DOHH2 (cell line): ENCODE measurements around the gene KIFC1.

Experiments used
- H3F3A ChIP-seq: fragments of 200-600 bp; sonication (generic), shearing (Covaris generic); 2 replicates; pipeline ENCODE4 v1.6.0; 2016; ENCODE audit warnings: antibody characterized with exemption, mild to moderate bottlenecking; ENCODE audit not compliant: control insufficient read depth, insufficient read depth
- H3K27ac ChIP-seq: fragments of 200-600 bp; sonication (generic); 2 replicates; pipeline ENCODE4 v1.5.1; 2014; ENCODE audit warnings: low read depth, mild to moderate bottlenecking, low read length, moderate library complexity
- H3K27me3 ChIP-seq: fragments of 200-600 bp; sonication (generic); 2 replicates; pipeline ENCODE4 v1.6.1; 2014; ENCODE audit warnings: mild to moderate bottlenecking, low read length, mixed read lengths; ENCODE audit not compliant: control insufficient read depth
- H3K36me3 ChIP-seq: fragments of 200-600 bp; sonication (generic); 2 replicates; pipeline ENCODE4 v1.6.1; 2014; ENCODE audit warnings: mild to moderate bottlenecking, low read length, moderate library complexity, mixed read lengths; ENCODE audit not compliant: control insufficient read depth
- H3K4me1 ChIP-seq: fragments of 200-600 bp; sonication (generic); 2 replicates; pipeline ENCODE4 v1.6.1; 2014; ENCODE audit warnings: mild to moderate bottlenecking, low read length, mixed read lengths; ENCODE audit not compliant: control insufficient read depth
- H3K4me2 ChIP-seq: fragments of 200-600 bp; sonication (generic); 2 replicates; pipeline ENCODE4 v1.6.0; 2014; ENCODE audit warnings: mild to moderate bottlenecking, low read length, moderate library complexity
- H3K4me3 ChIP-seq: fragments of 200-600 bp; sonication (generic); 2 replicates; pipeline ENCODE4 v1.5.1; 2014; ENCODE audit warnings: mild to moderate bottlenecking, low read length, mixed read lengths
- H3K79me2 ChIP-seq: fragments of 200-600 bp; sonication (generic); 2 replicates; pipeline ENCODE4 v1.6.1; 2014; ENCODE audit warnings: mild to moderate bottlenecking, low read length, mixed read lengths; ENCODE audit not compliant: control insufficient read depth
- H3K9me2 ChIP-seq: fragments of 200-600 bp; sonication (generic); replicated peaks from 2 replicates; pipeline ENCODE4 v1.6.1; 2014; ENCODE audit warnings: mild to moderate bottlenecking, low read length, mixed read lengths; ENCODE audit not compliant: control insufficient read depth
- H3K9me3 ChIP-seq: fragments of 200-600 bp; sonication (generic); 2 replicates; pipeline ENCODE4 v1.6.1; 2014; ENCODE audit warnings: antibody characterized with exemption, low read length, mixed read lengths; ENCODE audit not compliant: control insufficient read depth, insufficient read depth
- H4K20me1 ChIP-seq: fragments of 200-600 bp; sonication (generic); 2 replicates; pipeline ENCODE4 v1.6.0; 2014; ENCODE audit warnings: low read depth, mild to moderate bottlenecking, antibody characterized with exemption, low read length, moderate library complexity; ENCODE audit not compliant: control insufficient read depth, insufficient read depth
- CTCF ChIP-seq: fragments of 200-600 bp; sonication (generic); IDR thresholded peaks from one replicate; pipeline ENCODE4 v1.5.1; 2014; ENCODE audit warnings: antibody characterized with exemption, mild to moderate bottlenecking, low read depth, low read length; ENCODE audit not compliant: poor library complexity, severe bottlenecking
- EZH2phosphoT487 ChIP-seq: fragments of 200-600 bp; sonication (generic); IDR thresholded peaks from 2 replicates; pipeline ENCODE4 v1.6.1; 2017; ENCODE audit warnings: borderline replicate concordance, mild to moderate bottlenecking, antibody characterized with exemption, low read length, moderate library complexity, mixed read lengths

Gene KIFC1

GRCh38 chr6:33431880-33432541, 40.4 kb downstream of the KIFC1 start:
- H3K4me2 ChIP-seq = peak overlapping the region; percentile 97
- TF ChIP-seq EZH2phosphoT487 = no peak
- no peak for TF ChIP-seq CTCF

GRCh38 chr6:33432546-33432945, 40.9 kb downstream of the KIFC1 start:
- TF ChIP-seq EZH2phosphoT487 (no peak), CTCF (no peak)
- H4K20me1 ChIP-seq = no peaks in the 10 kb centered on the region
- peak overlapping the region; percentile 81 for H3K4me3 ChIP-seq
- H3K9me3 ChIP-seq = no peaks in the 10 kb centered on the region
- peaks cover 25% of the 10 kb centered on the region for H3F3A ChIP-seq
- peaks cover 44% of the 10 kb centered on the region for H3K79me2 ChIP-seq
- H3K4me2 ChIP-seq = peak overlapping the region; percentile 97
- peak overlapping the region; percentile 72 for H3K27ac ChIP-seq
- peaks cover 50% of the 10 kb centered on the region for H3K4me1 ChIP-seq
- peaks cover 26% of the 10 kb centered on the region for H3K36me3 ChIP-seq
- no peaks in the 10 kb centered on the region for H3K27me3 ChIP-seq
- no peaks in the 10 kb centered on the region for H3K9me2 ChIP-seq

More at GRCh38 chr6:33431880-33432541, 40.4 kb downstream of the KIFC1 start:
- H3K4me3 ChIP-seq = peak overlapping the region; percentile 81
- no peaks in the 10 kb centered on the region for H3K9me3 ChIP-seq
- H3K79me2 ChIP-seq = peaks cover 50% of the 10 kb centered on the region
- H3F3A ChIP-seq = peaks cover 25% of the 10 kb centered on the region
- peak overlapping the region; percentile 72 for H3K27ac ChIP-seq
- peaks cover 54% of the 10 kb centered on the region for H3K4me1 ChIP-seq
- H4K20me1 ChIP-seq = no peaks in the 10 kb centered on the region
- H3K9me2 ChIP-seq = no peaks in the 10 kb centered on the region
- H3K27me3 ChIP-seq = no peaks in the 10 kb centered on the region
- H3K36me3 ChIP-seq = peaks cover 22% of the 10 kb centered on the region

- H3K27ac ChIP-seq = no peak overlapping the region
- H3F3A ChIP-seq = peaks cover 25% of the 10 kb centered on the region
- no peaks in the 10 kb centered on the region for H3K27me3 ChIP-seq
- peak overlapping the region; percentile 97 for H3K4me2 ChIP-seq
- H3K9me3 ChIP-seq = no peaks in the 10 kb centered on the region
- no peak for TF ChIP-seq EZH2phosphoT487
- no peak for TF ChIP-seq CTCF
- no peaks in the 10 kb centered on the region for H3K9me2 ChIP-seq
- peaks cover 27% of the 10 kb centered on the region for H3K36me3 ChIP-seq
- peaks cover 43% of the 10 kb centered on the region for H3K79me2 ChIP-seq
- H3K4me1 ChIP-seq = peaks cover 50% of the 10 kb centered on the region
- H4K20me1 ChIP-seq = no peaks in the 10 kb centered on the region
- peak overlapping the region; percentile 81; the same call in 1 of the 2 replicates for H3K4me3 ChIP-seq
Observed at GRCh38 chr6:33433001-33433543, 41.4 kb downstream of the KIFC1 start.
